Measurements from ENCODE around the gene USO1.

GRCh38 chr4:75752637-75753036 is 28.3 kb downstream of the USO1 start:
- TF ChIP-seq POLR2A (IDR thresholded peaks at IDR 0.05) (no peak), CTCF (IDR thresholded peaks at IDR 0.05) (no peak)

Data from body of pancreas (tissue), 4 donors.